Measurements from ENCODE around the gene FADS2. TPM values are rescaled to one million over a fixed set of nuclear protein-coding genes. Genes with fewer than 3 reads are reported as not detected.

The FADS2 gene
- total RNA-seq, 1 experiment from 2014 or later, result 423 TPM

- no peaks in the 10 kb centered on the region for H3K27me3 Mint-ChIP-seq (ENCODE audit: low read depth)
- H3K36me3 Mint-ChIP-seq, result peaks cover 62% of the 10 kb centered on the region
- no peaks in the 10 kb centered on the region for H3K9me3 Mint-ChIP-seq
- ChIA-PET CTCF (no interaction called here), POLR2A (no interaction called here)
- ATAC-seq, result no peak
- DNase-seq (ENCODE audit: low spot score), result no peak
- H3K27ac Mint-ChIP-seq, result no peak overlapping the region
- TF ChIP-seq, protein P1, sequence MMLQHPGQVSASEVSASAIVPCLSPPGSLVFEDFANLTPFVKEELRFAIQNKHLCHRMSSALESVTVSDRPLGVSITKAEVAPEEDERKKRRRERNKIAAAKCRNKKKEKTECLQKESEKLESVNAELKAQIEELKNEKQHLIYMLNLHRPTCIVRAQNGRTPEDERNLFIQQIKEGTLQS (CRISPR knock-in tag; conservative IDR thresholded peaks at IDR 0.05), result no peak
- TF ChIP-seq HMGXB4 (CRISPR knock-in tag; IDR thresholded peaks at IDR 0.05) (no peak), ZNF219 (CRISPR knock-in tag; IDR thresholded peaks at IDR 0.05; ENCODE audit: borderline replicate concordance) (no peak), ARID4B (CRISPR knock-in tag; IDR thresholded peaks at IDR 0.05; ENCODE audit: borderline replicate concordance) (no peak), HMGA2 (CRISPR knock-in tag; IDR thresholded peaks at IDR 0.05) (no peak), TP53 (CRISPR knock-in tag; IDR thresholded peaks at IDR 0.05) (no peak), ZNF396 (CRISPR knock-in tag; IDR thresholded peaks at IDR 0.05; ENCODE audit: borderline replicate concordance) (no peak)
- no peak overlapping the region for H3K4me3 Mint-ChIP-seq
- H3K4me1 Mint-ChIP-seq, result no peaks in the 10 kb centered on the region
These were observed 32.2 kb downstream of the FADS2 start for GRCh38 chr11:61860054-61860903.

- Mint-ChIP-seq H3K36me3 (peaks cover 64% of the 10 kb centered on the region), H3K4me3 (no peak overlapping the region), H3K9me3 (no peaks in the 10 kb centered on the region), H3K27me3 (ENCODE audit: low read depth) (no peaks in the 10 kb centered on the region), H3K27ac (no peak overlapping the region), H3K4me1 (peaks cover 4% of the 10 kb centered on the region; the same call in 1 of the 2 replicates)
- ChIA-PET POLR2A (no interaction called here), CTCF (no interaction called here)
- DNase-seq (ENCODE audit: low spot score), result no peak
- no peak for ATAC-seq
- TF ChIP-seq CBFB (CRISPR knock-in tag; IDR thresholded peaks at IDR 0.05; ENCODE audit: low read depth) (no peak), E2F1 (CRISPR knock-in tag; IDR thresholded peaks at IDR 0.05) (no peak), TCF7 (CRISPR knock-in tag; IDR thresholded peaks at IDR 0.05; ENCODE audit: low read depth) (no peak), FOXP1 (CRISPR knock-in tag; IDR thresholded peaks at IDR 0.05; ENCODE audit: borderline replicate concordance) (no peak), JAZF1 (CRISPR knock-in tag; IDR thresholded peaks at IDR 0.05) (no peak), MXD4 (CRISPR knock-in tag; IDR thresholded peaks at IDR 0.05; ENCODE audit: borderline replicate concordance) (no peak), NR1H2 (CRISPR knock-in tag; IDR thresholded peaks at IDR 0.05) (no peak), IRF2 (CRISPR knock-in tag; IDR thresholded peaks at IDR 0.05; ENCODE audit: borderline replicate concordance, low read depth) (no peak), ETV6 (CRISPR knock-in tag; IDR thresholded peaks at IDR 0.05) (no peak), HMGXB4 (CRISPR knock-in tag; IDR thresholded peaks at IDR 0.05) (no peak), NFYB (CRISPR knock-in tag; conservative IDR thresholded peaks at IDR 0.05; ENCODE audit: low read depth) (no peak), ZNF317 (CRISPR knock-in tag; IDR thresholded peaks at IDR 0.05; ENCODE audit: borderline replicate concordance, low read depth) (no peak), TEAD4 (CRISPR knock-in tag; IDR thresholded peaks at IDR 0.05) (no peak), FOXJ3 (CRISPR knock-in tag; IDR thresholded peaks at IDR 0.05; ENCODE audit: borderline replicate concordance) (no peak), ZNF121 (CRISPR knock-in tag; IDR thresholded peaks at IDR 0.05) (no peak), SP1 (CRISPR knock-in tag; conservative IDR thresholded peaks at IDR 0.05) (no peak), ZNF232 (CRISPR knock-in tag; IDR thresholded peaks at IDR 0.05) (no peak)
- TF ChIP-seq, protein P2, sequence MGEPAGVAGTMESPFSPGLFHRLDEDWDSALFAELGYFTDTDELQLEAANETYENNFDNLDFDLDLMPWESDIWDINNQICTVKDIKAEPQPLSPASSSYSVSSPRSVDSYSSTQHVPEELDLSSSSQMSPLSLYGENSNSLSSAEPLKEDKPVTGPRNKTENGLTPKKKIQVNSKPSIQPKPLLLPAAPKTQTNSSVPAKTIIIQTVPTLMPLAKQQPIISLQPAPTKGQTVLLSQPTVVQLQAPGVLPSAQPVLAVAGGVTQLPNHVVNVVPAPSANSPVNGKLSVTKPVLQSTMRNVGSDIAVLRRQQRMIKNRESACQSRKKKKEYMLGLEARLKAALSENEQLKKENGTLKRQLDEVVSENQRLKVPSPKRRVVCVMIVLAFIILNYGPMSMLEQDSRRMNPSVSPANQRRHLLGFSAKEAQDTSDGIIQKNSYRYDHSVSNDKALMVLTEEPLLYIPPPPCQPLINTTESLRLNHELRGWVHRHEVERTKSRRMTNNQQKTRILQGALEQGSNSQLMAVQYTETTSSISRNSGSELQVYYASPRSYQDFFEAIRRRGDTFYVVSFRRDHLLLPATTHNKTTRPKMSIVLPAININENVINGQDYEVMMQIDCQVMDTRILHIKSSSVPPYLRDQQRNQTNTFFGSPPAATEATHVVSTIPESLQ (CRISPR knock-in tag; IDR thresholded peaks at IDR 0.05), result no peak
These were observed 33.5 kb downstream of the FADS2 start for GRCh38 chr11:61861634-61862033.

All from WTC11 (cell line).